Kidney (tissue), 14 donors: ENCODE measurements around the gene EID3. TPM values are rescaled to one million over a fixed set of nuclear protein-coding genes. Genes with fewer than 3 reads are reported as not detected.

Experiments used
- DNase-seq, 5 donors: peaks; one replicate each; pipeline ENCODE4 v3.0.0-alpha.2; 2013 to 2020
- FAIRE-seq: peaks from 2 replicates; lab custom pipeline; 2012; peaks lifted over from hg19 to GRCh38; lab: Jason Lieb, UNC
- H3K27ac ChIP-seq, 2 donors: one replicate each; pipeline ENCODE4 v1.7.0; 2013; ENCODE audit warnings: low read depth in 2 of 2, low read length in 2 of 2, inconsistent platforms in 1 of 2
- H3K27me3 ChIP-seq: one replicate; pipeline ENCODE4 v1.7.1; 2013; ENCODE audit warnings: low read length, inconsistent platforms; ENCODE audit not compliant: control insufficient read depth, insufficient read depth
- H3K36me3 ChIP-seq, 3 donors: one replicate each; pipeline versions ENCODE4 v1.7.0 to v1.7.1; 2013; ENCODE audit warnings: low read length in 3 of 3, control low read depth in 1 of 3, inconsistent platforms in 1 of 3; ENCODE audit not compliant: insufficient read depth in 3 of 3, control insufficient read depth in 2 of 3
- H3K4me1 ChIP-seq, 3 donors: one replicate each; pipeline versions ENCODE4 v1.7.0 to v1.7.1; 2013; ENCODE audit warnings: low read length in 3 of 3, inconsistent platforms in 1 of 3, low read depth in 1 of 3; ENCODE audit not compliant: control insufficient read depth in 2 of 3, insufficient read depth in 2 of 3
- H3K4me3 ChIP-seq, 3 donors: one replicate each; pipeline versions ENCODE4 v1.7.0 to v1.8.1; 2013; ENCODE audit warnings: low read length in 3 of 3, control low read depth in 1 of 3, inconsistent platforms in 1 of 3
- H3K9ac ChIP-seq, 3 donors: one replicate each; pipeline versions ENCODE4 v1.7.0 to v1.7.1; 2013; ENCODE audit warnings: low read length in 3 of 3, control low read depth in 1 of 3, inconsistent platforms in 1 of 3
- H3K9me3 ChIP-seq, 3 donors: one replicate each; pipeline versions ENCODE4 v1.7.0 to v1.7.1; 2013; ENCODE audit warnings: low read length in 3 of 3, control low read depth in 1 of 3, inconsistent platforms in 1 of 3; ENCODE audit not compliant: control insufficient read depth in 2 of 3, insufficient read depth in 1 of 3
- intact Hi-C: fragments of 100-400 bp; cut with DNase I; formaldehyde crosslinking; loops from one replicate; pipeline ENCODE4 v1.11.1; 2022
- polyA plus RNA-seq: library from polyadenylated mRNA; stranded (reverse); fragments of 350-450 nt; fragmentation: Illumina TruSeq; extraction: RNeasy Lipid Tissue Mini Kit (QIAGEN cat#74804); gene quantifications from one replicate; pipeline ENCODE4 v1.2.3, GENCODE V29; 2014; ENCODE audit warnings: low read depth, low replicate concordance; ENCODE audit not compliant: insufficient read depth
- total RNA-seq: library from RNA; stranded (reverse); fragmentation: NEBNext Ultra II Directional; extraction: Animal tissue kit (Norgen Biotek cat#: 25700); gene quantifications from one replicate; pipeline ENCODE4 v1.2.1, GENCODE V29; 2021
- TF ChIP-seq, protein P1 (sequence below): IDR thresholded peaks from 3 replicates; pipeline ENCODE4 v1.5.1; 2012; ENCODE audit warnings: mild to moderate bottlenecking, moderate library complexity, borderline replicate concordance; ENCODE audit not compliant: insufficient read depth; ENCODE audit errors: extremely low read depth
- donor health status: control.
- donor health status: control.
- donor health status: control.
- donor health status: control.
- donor health status: control.
- donor health status: DM: yes; HTN: yes; CAD: no.
- donor health status: Normal renal cell carcinoma (clear cell type).

Gene EID3
- total and polyA plus RNA-seq, 2 donors from 2014 or later, result 0.90 to 5.0 TPM

DNA sequence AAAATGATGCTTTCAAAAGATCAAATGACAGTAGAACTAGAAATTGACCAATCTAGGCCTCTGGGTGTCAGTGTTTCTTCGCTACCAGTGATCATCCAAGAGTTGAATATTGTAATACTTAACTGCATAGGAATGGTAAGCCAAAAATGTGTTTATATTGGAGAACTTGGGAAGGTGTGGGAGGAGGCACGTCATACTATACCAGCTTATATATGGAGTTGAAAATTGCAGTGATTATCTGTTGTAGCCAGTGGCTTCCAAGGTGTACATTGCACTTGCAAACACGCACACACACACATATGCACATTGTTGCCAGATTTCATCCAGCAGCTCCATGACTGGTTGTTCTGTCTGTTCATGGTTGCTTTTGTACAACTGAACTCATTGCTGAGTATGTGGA, 36.1 kb downstream of the EID3 start:
- peaks cover 2 to 31% (median 15%) of the 10 kb centered on the region in 3 donors for H3K36me3 ChIP-seq
- no peak for DNase-seq
- no peaks in the 10 kb centered on the region for H3K27me3 ChIP-seq
- intact Hi-C loops, result no loop called here
- no peak for FAIRE-seq
- no peaks in the 10 kb centered on the region for H3K9me3 ChIP-seq
- H3K27ac ChIP-seq, result no peak overlapping the region
- H3K9ac ChIP-seq, result no peak overlapping the region
- H3K4me3 ChIP-seq, result no peak overlapping the region
- TF ChIP-seq, protein P1, sequence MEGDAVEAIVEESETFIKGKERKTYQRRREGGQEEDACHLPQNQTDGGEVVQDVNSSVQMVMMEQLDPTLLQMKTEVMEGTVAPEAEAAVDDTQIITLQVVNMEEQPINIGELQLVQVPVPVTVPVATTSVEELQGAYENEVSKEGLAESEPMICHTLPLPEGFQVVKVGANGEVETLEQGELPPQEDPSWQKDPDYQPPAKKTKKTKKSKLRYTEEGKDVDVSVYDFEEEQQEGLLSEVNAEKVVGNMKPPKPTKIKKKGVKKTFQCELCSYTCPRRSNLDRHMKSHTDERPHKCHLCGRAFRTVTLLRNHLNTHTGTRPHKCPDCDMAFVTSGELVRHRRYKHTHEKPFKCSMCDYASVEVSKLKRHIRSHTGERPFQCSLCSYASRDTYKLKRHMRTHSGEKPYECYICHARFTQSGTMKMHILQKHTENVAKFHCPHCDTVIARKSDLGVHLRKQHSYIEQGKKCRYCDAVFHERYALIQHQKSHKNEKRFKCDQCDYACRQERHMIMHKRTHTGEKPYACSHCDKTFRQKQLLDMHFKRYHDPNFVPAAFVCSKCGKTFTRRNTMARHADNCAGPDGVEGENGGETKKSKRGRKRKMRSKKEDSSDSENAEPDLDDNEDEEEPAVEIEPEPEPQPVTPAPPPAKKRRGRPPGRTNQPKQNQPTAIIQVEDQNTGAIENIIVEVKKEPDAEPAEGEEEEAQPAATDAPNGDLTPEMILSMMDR, result no peak
- H3K4me1 ChIP-seq, result no peaks in the 10 kb centered on the region

DNA sequence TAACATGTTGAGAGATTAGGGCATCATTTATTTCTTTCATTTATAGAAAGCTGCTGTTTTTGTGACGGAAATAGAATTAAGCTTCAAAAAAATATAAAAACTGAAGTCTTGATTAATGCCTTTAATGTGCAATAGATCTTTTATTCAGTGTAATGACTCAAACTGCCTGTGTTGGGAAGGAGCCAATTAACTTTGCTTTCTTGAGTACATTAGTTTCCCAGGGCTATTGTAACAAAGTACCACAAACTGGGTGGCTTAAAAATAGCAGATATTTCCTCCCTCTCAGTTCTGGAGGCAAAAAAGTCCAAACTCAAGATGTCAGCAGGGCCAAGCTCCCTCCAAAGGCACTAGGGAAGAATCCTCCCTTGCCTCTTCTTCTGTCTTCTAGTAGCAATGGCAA, 36.6 kb downstream of the EID3 start:
- no peak overlapping the region for H3K9ac ChIP-seq
- FAIRE-seq (no peak), DNase-seq (peak in 1 of 5 donors; percentile 25)
- H3K36me3 ChIP-seq, result peaks cover 2 to 31% (median 15%) of the 10 kb centered on the region in 3 donors
- H3K27me3 ChIP-seq, result no peaks in the 10 kb centered on the region
- intact Hi-C loops, result no loop called here
- TF ChIP-seq, protein P1, result no peak
- no peaks in the 10 kb centered on the region for H3K4me1 ChIP-seq
- no peak overlapping the region for H3K27ac ChIP-seq
- H3K9me3 ChIP-seq, result no peaks in the 10 kb centered on the region
- H3K4me3 ChIP-seq, result no peak overlapping the region

DNA sequence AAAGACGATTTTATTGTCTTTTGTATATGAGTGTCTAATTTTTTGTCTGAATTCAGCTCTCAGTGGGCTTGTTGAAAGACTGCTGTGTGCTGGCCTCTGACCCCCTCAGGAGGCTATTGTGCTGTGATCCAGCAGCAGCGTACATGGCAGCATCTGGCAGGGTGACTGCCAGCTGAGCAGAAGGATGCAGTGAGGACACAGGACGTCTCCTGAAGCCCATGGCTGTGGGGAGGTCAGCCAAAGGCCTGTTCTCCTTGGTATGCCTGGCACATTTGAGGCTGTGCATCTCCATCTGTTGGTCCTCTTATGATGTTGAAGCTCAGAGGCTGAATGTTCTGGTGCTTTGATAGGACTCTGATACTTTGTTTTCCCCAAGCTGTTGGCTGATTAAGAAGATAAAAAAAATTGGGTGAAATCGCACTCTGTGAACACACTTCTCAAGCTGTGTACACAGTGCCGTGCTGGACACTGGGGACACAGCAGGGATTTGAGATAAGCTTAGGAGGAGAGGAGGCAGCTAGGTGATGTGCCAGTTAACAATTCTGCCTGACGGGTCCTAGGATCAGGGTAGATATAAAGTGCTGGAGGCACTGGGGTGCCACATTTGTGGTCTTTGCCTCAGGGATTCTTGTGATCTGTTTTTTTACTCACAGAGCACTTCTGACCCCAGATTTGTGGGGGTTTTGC, 37.5 kb downstream of the EID3 start:
- no peak overlapping the region for H3K9ac ChIP-seq
- no peak overlapping the region for H3K4me3 ChIP-seq
- H3K36me3 ChIP-seq, result peaks cover 2 to 31% (median 15%) of the 10 kb centered on the region in 3 donors
- no peaks in the 10 kb centered on the region for H3K4me1 ChIP-seq
- intact Hi-C loops, result no loop called here
- DNase-seq (no peak), FAIRE-seq (no peak)
- no peaks in the 10 kb centered on the region for H3K27me3 ChIP-seq
- H3K9me3 ChIP-seq, result no peaks in the 10 kb centered on the region
- no peak overlapping the region for H3K27ac ChIP-seq
- TF ChIP-seq, protein P1, result no peak

DNA sequence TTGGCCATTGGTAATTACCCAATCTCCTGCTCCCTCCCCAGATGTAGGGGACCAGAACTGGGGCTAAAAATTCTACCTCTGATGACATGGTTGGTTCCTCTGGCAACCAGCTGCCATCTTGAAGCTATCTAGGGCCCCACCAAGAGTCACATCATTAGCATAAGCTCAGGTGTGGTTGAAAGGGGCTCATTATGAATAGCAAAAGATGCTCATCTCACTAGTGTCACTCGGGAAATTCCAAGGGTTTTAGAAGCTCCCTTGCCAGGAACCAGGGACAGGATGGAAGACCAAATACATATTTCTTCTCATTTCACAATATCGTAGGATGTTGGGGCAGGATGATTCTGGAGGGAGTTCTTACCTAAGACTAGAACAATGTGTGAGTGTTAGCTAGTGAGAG, 38.6 kb downstream of the EID3 start:
- TF ChIP-seq, protein P1, result no peak
- H3K36me3 ChIP-seq, result peaks cover 2 to 26% (median 14%) of the 10 kb centered on the region in 3 donors
- FAIRE-seq (no peak), DNase-seq (no peak)
- H3K9me3 ChIP-seq, result no peaks in the 10 kb centered on the region
- H3K9ac ChIP-seq, result no peak overlapping the region
- H3K4me3 ChIP-seq, result no peak overlapping the region
- intact Hi-C loops, result no loop called here
- H3K27me3 ChIP-seq, result no peaks in the 10 kb centered on the region
- no peak overlapping the region for H3K27ac ChIP-seq
- no peaks in the 10 kb centered on the region for H3K4me1 ChIP-seq
